Inflammatory macrophage (primary cell): Measurements from ENCODE around the gene DIAPH1.

ENCODE experiments used
- DNase-seq, 2 donors: peaks; one replicate each; pipeline ENCODE4 v3.0.0-alpha.2; 2020 to 2022

Gene DIAPH1

DNA sequence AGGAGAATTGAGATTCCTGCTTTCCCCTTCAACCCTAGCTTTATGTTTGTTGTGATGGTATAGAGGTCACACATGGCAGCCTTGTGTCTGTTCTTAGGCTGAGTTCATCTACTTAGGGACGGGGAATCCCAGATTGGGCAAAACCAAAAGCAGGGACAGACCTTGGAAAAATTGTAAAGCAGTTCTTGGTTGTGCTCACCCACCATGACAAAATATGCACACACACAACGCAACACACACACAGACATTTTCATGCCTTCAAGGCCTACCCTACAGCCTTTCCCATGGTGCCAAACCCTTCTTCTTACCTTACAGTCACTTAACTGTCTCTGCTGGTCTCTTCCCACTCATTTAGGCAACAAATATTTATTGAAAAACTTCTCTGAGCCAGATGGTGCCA, 115.1 kb downstream of the DIAPH1 start:
- DNase-seq, result no peak

DNA sequence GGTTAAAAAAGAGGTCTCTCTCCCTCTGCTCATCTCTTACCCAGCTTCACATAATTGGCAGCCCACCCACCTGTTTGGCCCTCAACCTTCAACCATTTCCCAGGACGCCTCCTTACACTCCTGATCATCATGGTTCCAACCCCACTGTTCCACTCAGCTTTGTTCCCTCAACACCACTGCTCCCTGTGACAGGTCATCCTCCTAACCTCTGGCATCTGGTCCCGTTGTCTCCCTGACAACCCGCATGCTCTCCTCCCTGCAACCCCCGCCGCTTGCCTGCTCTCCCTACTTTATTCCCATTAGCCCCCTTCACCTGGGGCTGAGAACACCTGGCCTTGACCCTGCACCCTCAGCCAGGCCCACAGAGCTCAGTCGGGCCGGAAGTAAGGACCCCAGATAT, 117.0 kb downstream of the DIAPH1 start:
- no peak for DNase-seq

DNA sequence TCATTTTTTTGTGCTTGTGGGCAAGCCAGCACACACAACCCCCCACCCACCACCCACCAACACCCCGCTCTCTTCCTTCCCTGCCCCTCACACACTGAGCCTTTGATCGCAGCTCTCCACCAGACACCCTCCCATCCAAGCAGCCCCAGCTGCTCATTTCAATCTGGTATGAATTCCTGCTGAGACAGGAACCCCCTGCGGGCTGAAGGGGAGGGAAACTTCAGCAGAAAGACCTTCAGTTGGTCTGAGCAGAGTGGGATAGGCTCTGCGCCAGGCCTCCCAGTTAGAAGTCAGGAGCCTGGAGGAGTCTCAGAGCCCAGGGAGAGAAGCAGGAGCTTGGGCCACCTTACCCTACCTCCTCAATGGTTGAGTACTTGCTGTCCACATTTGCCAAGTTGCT, 122.8 kb downstream of the DIAPH1 start:
- DNase-seq, result no peak

DNA sequence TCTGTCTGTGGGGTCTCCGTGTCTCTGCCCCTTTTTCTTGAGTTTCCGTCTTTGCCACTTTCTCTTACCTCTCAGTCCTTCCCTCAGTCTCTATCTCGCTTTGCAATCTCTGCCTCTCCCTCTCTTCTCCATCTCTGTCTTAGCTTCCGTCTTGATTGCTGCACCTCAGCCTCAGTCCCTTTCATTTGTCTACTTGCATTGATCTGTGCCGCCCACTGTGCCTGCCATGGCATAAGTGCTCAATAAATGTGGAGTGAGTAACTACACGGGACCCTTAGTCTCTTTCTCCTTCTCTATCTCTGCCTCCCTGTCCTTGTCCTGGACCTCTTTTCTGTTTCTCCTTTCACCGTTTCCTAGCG, 123.4 kb downstream of the DIAPH1 start:
- DNase-seq, result no peak

DNA sequence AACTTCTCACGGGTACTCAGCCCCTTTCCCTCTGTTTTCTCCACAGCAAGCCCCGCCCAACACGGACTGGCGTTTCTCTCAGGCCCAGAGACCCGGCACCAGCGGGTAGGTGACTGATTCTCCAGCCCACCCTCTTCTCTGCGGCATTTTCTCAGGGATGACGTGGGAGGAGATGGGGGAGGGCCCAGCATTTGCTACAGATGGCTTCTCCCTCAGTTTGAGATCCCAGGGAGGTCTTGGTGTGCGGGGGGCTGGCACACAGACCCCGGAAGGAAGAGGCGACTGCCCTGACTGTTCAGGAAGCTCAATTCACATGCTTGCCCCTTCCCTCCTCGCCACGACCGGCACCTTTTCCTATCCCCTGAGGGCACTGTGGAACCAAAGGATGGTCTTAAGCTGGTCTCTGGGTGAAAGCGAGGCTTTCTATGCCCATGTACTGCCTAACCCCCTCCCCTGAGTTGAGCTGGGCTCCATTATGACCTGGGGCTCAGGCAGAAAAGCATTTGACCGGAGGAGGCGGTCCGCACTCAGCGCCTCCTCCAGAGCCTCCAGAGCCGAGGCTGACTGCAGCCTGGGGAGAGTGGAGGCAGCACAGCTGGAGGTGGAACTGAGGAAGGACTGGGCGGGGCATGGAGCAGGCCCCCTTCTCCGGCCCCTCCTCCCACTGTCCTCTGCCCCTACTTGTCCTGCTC, 123.9 kb downstream of the DIAPH1 start:
- no peak for DNase-seq

DNA sequence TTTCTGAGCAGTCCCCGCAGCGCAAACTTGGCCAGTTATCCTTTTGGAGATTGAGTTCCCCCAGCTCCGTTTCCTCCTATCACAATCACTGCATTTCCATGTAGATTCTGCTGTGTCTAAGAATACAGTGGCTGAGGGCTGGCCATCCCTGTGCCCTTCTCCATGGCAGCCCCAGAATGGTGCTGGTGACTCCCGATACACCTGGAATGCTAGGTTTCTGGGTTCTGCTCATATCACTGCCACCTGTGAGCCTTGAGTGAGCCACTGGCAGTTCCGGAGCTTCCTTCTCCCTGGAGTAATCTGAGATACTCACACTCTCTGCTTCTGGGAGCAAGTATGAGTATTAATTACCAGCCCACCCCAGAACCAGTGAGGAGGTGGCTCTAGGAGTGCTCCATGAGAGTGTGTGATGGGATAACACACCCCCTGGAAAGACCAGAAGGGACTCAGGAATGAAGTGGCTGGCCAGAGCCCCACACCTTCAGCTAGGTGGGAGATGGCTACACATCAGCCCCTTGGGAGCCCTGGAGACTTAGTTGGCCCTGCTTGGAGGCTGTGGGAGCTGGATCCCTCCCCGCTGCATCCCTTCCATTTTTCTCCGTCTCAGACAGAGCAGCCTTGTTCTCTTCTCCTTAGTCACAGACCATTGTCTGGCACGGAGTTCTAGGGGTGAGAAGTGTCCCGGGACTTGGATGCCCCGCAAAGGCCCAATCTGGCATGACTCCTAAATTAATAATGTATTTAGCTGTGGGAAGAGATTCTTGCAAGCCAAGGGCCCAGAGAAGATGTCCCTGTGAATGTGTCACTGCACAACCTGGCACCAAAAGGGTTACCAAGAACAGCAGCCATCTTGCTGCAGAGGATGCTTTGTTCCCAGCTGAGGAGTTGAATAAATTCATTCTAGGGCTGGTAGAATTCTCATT, 125.0 kb downstream of the DIAPH1 start:
- no peak for DNase-seq

DNA sequence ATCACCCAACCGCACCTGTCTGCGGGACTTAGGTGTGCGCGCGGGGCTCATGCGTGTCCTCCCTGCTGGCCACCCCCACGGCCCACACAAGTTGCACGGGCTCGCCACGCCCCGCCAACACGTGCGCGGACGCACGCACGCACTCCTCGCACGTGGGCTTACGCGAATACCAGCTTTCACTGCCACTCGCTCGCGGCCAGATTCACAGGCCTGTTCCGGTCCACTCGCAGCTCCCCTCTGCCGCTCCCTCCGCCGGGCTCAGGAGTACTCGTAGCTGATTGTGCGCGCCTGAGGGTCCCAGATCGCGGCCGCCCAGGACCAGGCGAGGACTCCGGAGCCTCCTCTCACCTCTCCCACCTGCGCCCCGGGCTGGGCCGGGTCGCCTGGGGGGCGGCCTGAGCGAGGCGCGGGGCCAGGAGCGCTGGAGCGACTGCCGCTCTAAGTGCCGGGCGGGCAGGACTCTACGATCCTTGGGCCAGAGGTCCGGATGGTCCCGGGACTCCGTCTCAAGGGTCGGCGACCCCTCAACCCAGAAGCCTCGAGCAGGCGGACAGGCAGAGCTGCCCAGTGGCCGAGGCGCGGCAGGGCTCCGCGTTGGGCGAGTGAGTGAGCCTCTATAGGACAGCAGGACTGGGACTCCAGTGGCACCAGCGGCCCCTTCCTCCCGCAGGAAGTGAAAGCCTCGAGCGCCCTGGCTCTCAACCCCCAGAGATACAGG, 126.5 kb downstream of the DIAPH1 start:
- DNase-seq, result no peak

DNA sequence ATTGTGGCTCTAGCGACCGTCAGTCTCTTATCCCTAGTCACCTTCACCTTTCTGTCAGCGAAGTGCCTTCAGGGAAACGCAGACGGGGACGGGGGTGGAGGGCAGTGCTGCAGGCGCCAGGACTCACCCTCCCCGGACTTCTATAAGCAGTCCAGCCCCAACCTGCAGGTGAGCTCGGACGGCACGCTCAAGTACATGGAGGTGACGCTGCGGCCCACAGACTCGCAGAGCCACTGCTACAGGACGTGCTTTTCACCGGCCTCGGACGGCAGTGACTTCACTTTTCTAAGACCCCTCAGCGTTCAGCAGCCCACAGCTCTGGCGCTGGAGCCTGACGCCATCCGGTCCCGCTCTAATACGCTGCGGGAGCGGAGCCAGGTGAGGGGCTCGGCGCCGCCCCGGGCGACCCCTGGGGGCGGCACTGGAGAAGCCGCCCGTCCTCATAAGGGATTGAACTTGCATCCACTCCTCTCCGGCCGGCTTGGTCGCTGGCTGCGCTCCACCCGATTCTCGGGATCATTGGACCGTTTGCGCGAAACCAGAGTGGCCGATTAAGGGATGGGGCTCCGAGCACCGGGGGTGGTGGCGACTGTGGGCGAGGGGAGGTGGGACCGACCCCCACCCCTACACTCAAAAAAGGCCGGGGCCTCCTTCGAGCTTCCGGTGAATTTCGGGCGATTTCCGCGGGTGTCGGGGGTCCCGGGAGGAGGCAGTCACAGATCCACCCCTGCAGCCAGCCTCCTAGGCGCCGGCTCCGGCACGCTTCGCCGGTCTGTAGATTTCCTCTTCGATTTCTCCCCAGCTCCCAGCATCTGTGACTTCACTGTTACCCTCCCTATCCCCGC, 127.3 kb downstream of the DIAPH1 start:
- DNase-seq, result no peak

DNA sequence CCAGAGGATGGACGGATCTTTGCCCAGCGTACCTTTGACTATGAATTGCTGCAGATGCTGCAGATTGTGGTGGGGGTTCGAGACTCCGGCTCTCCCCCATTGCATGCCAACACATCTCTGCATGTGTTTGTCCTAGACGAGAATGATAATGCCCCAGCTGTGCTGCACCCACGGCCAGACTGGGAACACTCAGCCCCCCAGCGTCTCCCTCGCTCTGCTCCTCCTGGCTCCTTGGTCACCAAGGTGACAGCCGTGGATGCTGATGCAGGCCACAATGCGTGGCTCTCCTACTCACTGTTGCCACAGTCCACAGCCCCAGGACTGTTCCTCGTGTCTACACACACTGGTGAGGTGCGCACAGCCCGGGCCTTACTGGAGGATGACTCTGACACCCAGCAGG, 128.0 kb downstream of the DIAPH1 start:
- no peak for DNase-seq

DNA sequence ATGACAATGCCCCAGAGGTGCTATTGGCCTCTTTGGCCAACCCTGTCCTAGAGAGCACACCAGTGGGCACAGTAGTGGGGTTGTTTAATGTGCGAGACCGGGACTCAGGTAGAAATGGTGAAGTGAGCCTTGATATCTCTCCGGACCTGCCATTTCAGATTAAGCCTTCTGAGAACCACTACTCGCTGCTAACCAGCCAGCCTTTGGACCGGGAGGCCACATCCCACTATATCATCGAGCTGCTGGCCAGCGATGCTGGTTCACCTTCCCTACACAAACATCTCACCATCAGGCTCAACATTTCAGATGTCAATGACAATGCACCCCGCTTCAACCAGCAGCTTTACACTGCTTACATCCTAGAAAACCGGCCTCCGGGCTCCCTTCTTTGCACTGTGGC, 128.5 kb downstream of the DIAPH1 start:
- DNase-seq, result no peak

DNA sequence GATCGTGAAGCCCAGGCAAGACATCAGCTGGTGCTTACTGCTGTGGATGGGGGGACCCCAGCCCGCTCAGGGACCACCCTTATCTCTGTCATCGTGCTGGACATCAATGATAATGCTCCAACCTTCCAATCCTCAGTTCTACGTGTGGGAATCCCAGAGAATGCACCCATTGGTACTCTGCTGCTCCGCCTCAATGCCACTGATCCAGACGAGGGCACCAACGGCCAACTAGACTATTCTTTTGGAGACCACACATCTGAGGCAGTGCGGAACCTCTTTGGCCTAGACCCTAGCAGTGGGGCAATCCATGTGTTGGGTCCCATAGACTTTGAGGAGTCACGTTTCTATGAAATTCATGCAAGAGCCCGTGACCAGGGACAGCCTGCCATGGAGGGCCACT, 129.0 kb downstream of the DIAPH1 start:
- no peak for DNase-seq

DNA sequence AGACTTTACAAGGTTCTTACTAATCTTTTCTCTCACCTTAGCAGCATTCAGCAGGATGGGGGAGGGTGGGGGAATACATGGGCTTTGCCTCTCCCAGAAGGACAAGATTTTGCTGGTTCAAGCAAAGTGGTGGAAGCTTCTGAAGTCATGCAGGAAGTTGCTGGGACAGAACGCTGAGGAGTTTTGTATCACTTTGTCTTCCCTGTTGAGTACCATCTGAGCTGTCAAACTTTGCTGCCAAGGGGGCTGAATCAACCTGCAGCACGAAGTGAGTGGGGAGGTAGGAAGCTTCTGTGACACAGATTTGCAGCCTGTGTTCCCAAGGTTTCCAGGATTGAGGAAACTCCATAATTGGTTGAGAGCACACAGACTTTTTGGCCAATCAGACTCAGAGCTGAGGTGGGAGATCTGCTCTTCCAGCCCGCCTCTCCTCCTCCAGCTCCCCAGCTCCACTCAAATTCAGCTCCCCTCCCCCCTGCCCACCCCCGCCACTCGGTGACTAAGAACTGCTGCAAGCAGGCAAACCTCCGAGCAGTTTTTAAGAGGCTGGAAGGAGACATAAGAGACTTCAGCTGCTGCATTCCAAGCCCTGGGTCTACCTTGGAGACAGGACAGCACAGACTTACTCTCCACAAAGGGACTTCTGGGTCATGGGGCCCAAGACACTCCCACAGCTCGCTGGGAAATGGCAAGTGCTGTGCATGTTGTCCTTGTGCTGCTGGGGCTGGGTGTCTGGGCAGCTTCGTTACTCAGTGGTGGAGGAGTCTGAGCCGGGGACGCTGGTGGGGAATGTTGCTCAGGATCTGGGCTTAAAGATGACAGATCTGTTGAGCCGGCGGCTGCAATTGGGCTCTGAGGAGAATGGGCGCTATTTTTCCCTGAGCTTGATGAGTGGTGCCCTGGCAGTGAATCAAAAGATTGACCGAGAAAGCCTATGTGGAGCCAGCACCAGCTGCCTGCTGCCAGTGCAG, 129.9 kb downstream of the DIAPH1 start, which contains the start of gene PCDHGC5:
TSS of gene PCDHGC5 (plus strand) at position 491 of the 971 bp plus-strand sequence. CDS start at position 651, 160 bp downstream.
- no peak for DNase-seq

DNA sequence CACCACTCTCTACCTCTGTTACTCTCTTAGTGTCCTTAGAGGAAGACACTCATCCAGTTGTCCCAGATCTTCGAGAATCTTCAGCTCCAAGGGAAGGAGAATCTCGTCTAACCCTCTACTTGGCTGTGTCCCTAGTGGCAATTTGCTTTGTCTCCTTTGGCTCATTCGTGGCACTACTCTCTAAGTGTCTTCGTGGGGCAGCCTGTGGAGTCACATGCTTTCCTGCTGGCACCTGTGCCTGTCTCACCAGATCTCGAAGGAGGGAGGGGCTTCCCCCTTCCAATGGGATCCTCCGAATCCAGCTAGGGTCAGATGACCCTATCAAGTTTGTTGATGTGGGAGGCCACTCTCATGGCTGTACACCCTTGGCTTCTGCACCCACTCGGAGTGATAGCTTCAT, 131.7 kb downstream of the DIAPH1 start:
- no peak for DNase-seq

DNA sequence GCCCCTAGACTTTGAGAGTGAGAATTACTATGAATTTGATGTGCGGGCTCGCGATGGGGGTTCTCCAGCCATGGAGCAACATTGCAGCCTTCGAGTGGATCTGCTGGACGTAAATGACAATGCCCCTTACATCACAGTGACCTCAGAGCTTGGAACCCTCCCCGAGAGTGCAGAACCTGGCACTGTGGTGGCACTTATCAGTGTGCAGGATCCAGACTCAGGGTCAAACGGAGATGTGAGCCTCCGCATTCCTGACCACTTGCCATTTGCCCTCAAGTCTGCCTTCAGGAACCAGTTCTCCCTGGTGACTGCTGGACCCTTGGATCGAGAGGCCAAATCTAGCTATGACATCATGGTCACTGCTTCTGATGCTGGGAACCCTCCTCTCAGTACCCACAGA, 132.7 kb downstream of the DIAPH1 start:
- DNase-seq, result no peak

DNA sequence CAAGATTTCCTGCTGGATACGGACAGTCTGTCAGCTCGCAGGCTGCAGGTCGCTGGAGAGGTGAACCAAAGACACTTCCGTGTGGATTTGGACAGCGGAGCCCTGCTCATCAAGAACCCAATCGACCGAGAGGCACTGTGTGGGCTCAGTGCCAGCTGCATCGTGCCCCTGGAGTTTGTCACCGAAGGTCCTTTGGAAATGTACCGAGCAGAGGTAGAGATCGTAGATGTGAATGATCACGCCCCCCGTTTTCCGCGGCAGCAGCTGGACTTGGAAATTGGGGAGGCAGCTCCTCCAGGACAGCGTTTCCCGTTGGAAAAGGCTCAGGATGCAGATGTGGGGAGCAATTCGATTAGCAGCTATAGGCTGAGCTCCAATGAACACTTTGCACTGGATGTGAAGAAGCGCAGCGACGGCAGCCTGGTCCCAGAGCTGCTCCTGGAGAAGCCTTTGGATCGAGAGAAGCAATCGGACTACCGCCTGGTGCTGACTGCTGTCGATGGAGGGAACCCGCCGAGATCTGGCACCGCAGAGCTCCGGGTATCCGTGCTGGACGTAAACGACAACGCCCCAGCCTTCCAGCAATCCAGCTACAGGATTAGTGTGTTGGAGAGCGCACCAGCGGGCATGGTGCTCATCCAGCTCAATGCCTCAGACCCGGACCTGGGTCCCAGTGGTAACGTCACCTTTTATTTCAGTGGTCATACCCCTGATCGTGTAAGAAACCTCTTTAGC, 133.3 kb downstream of the DIAPH1 start:
- DNase-seq, result no peak

DNA sequence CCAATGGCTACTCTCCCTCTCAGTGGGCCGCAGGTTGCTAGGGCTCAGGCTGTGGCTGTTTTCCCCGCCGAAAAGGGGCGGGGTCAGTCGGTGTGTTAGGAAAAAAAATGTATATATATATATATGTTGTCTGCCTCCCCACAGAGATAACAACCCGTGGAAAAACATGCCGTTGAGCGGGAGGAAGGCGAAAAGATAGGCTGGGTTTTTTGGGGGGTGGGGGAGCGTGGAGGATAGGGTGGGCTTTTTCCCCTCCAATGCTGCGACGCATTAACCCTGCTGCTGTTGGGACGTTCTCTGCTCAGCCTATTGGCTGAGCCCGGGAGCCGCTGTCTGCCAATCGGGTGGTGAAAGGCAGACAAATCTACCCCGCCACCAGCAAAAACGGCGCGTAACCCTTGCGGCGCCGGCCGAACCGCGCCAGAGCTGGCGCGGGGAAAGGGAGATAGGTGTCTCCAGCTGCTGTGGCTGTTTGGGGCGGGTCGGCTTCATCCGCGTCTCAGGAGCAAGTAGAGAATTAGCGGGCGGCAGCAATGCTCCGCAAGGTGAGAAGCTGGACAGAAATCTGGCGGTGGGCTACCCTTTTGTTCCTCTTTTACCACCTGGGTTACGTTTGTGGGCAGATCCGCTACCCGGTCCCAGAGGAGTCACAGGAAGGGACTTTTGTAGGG, 134.0 kb downstream of the DIAPH1 start, which contains the start of gene PCDHGC4:
TSS of gene PCDHGC4 (plus strand) at position 390 of the 671 bp plus-strand sequence. CDS start at position 534, 144 bp downstream.
- DNase-seq, result no peak

DNA sequence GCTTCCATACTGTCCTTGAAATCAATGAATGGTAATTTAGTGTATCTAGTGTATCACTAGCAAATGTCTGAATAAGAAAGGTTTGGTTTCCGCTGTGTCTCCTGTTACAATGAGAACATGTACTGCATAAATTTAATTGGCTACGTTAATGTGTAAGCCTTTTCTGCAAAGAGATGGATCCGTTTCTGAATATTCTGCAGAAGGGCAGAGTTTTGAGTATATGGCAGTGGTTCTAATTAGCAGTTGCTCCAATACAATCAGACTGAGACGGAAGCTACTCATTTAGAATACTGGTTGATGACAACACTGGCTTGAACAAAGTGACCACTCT, 134.5 kb downstream of the DIAPH1 start:
- no peak for DNase-seq

DNA sequence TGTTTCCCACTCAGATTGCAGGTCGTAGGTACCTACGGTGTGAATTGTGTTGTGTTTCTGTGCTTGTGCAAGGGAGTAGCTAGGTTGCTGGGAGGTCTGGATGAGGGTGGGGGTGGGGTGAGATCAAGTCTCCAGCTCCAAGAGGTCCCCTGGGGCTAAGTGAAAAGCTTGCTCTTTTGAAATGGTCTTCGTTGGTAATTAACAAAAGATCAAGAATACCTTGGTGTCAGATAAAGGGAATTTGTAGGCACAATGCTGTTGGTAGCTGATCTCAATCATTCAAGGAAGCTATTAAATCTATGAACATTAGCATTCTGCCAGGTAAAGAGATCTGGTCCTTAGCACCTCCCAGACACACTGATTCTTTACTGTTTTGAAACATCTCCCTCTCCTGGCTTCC, 134.9 kb downstream of the DIAPH1 start:
- no peak for DNase-seq

DNA sequence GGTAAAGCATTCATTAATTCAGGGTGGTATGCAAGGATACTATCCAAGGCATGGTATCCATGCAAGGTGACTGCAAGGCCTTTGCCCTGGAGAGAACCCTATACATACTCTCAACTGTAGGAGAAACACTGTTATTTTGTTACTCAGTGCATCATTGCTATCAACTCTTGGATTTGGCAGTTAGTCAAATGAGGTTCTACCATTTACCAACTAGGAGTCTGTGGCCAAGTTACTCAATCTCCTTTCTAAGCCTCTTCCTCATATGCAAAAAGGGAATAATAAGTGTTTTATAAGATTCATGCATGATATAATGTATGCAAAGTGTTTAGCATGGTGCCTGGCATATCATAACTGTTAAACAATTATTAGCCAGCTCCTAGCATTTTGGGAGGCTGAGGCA, 139.0 kb downstream of the DIAPH1 start:
- peak; percentile 28 to 50 for DNase-seq
